22Rv1 (cell line): ENCODE results near the gene ZNF17.

Experiments
- ZFX ChIP-seq: fragments of 450-650 bp; IDR thresholded peaks from 2 replicates; pipeline ENCODE4 v1.6.1; 2017; ENCODE audit warnings: antibody characterized with exemption, borderline replicate concordance
- TF ChIP-seq, protein P1 (sequence below): fragments of 450-650 bp; IDR thresholded peaks from 2 replicates; pipeline ENCODE4 v1.5.1; 2017; ENCODE audit warnings: mild to moderate bottlenecking

DNA sequence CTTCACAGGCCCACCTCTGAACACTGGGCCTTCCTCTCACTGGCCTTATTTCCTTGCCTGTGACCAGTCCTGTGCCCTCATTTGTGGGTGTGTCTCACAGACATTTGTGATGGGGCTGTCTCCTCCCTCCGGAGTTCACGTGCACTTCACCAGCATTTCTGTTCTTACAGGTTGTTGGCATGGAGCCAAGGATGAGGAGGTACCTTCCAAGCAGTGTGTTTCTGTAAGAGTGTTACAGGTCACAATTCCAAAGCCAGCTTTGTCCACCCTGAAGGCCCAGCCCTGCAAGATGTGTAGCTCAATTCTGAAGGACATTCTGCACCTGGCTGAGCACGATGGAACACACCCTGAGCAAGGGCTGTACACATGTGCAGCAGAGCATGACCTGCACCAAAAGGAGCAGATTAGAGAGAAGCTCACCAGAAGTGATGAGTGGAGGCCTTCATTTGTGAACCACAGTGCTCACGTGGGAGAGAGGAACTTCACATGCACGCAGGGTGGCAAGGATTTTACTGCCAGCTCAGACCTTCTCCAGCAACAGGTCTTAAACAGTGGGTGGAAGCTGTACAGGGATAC is 32.2 kb downstream of the ZNF17 start:
- TF ChIP-seq, protein P1, sequence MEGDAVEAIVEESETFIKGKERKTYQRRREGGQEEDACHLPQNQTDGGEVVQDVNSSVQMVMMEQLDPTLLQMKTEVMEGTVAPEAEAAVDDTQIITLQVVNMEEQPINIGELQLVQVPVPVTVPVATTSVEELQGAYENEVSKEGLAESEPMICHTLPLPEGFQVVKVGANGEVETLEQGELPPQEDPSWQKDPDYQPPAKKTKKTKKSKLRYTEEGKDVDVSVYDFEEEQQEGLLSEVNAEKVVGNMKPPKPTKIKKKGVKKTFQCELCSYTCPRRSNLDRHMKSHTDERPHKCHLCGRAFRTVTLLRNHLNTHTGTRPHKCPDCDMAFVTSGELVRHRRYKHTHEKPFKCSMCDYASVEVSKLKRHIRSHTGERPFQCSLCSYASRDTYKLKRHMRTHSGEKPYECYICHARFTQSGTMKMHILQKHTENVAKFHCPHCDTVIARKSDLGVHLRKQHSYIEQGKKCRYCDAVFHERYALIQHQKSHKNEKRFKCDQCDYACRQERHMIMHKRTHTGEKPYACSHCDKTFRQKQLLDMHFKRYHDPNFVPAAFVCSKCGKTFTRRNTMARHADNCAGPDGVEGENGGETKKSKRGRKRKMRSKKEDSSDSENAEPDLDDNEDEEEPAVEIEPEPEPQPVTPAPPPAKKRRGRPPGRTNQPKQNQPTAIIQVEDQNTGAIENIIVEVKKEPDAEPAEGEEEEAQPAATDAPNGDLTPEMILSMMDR, result no peak
- TF ChIP-seq ZFX, result no peak
